ENCODE data around the gene DAPL1.

DAPL1 gene

DNA sequence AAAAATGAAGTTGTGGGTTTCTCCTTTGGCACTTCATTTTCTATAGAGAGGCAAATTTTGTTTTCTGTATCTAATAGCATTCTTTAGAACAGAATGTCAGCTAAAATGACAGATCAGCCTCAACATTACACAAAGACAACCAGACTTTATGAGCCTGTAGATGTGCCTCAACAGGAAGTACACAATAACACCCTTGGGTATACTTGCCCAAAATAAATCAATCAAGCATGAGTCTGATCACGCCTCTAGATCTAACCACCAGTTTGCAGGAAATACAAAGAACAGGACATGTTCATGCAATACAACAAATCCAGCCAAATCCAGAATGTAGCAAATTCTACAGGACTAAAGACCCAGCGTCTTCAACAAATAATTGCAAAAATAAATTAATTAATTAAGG lies 11.2 kb upstream of the DAPL1 start:
- Histone ChIP-seq H3K27me3 (no peaks in the 10 kb centered on the region), H3K4me1 (peaks cover 0 to 17% (median 1%) of the 10 kb centered on the region in 4 donors), H3K36me3 (no peaks in the 10 kb centered on the region), H3K9me3 (peaks cover 0 to 6% (median 4%) of the 10 kb centered on the region in 3 donors), H3K27ac (no peak overlapping the region), H3K4me3 (no peak overlapping the region)
- DNase-seq: no peak
- TF ChIP-seq, protein P1, sequence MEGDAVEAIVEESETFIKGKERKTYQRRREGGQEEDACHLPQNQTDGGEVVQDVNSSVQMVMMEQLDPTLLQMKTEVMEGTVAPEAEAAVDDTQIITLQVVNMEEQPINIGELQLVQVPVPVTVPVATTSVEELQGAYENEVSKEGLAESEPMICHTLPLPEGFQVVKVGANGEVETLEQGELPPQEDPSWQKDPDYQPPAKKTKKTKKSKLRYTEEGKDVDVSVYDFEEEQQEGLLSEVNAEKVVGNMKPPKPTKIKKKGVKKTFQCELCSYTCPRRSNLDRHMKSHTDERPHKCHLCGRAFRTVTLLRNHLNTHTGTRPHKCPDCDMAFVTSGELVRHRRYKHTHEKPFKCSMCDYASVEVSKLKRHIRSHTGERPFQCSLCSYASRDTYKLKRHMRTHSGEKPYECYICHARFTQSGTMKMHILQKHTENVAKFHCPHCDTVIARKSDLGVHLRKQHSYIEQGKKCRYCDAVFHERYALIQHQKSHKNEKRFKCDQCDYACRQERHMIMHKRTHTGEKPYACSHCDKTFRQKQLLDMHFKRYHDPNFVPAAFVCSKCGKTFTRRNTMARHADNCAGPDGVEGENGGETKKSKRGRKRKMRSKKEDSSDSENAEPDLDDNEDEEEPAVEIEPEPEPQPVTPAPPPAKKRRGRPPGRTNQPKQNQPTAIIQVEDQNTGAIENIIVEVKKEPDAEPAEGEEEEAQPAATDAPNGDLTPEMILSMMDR (IDR thresholded peaks at IDR 0.05): no peak
- intact Hi-C loops (cut with DNase I; ENCODE audit: low total_unique reads): no loop called here

DNA sequence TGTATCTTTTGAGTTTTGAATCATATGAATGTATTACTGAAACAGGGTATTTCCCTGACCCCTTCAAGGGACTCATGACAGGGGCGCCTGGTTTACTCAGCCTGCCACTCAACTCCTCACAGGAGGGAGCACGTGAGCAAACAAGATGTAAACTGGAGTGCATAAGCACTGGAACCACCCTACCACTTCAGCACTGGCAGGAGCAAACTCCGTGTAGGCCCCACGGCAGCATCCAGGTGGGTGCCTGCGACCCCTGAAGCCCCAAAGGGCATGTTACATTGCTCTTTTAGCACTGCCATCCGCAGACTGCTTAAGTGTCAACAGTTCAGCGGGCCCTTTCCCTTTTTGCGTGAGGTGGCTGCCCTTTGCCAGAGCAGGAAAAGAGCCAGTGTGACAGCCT lies 8.2 kb upstream of the DAPL1 start:
- DNase-seq: no peak
- Histone ChIP-seq H3K36me3 (no peaks in the 10 kb centered on the region), H3K4me3 (no peak overlapping the region), H3K4me1 (peaks cover 0 to 3% (median 0%) of the 10 kb centered on the region in 4 donors), H3K27ac (no peak overlapping the region), H3K27me3 (no peaks in the 10 kb centered on the region), H3K9me3 (peaks cover 0 to 6% (median 4%) of the 10 kb centered on the region in 3 donors)
- intact Hi-C loops (cut with DNase I; ENCODE audit: low total_unique reads): no loop called here
- TF ChIP-seq, protein P1 (IDR thresholded peaks at IDR 0.05): no peak

DNA sequence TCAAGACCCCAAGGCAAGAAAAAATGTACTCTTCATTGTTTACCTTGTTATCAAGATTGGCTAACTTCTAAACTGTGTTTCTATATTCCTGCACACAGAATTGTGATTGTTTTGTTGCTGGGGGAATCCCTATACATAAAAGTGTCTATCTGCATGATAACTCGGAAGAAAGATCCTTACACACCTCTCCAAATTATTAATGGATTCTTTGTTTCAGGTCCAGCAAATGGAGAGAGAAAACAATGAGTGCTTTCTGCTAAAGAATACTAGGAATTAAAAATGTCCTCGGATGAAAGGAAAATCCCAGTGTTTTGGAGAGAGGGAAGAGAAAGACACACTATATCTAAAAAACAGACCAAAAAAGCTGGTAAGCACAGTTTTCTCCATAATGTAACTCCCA lies 6.2 kb upstream of the DAPL1 start:
- TF ChIP-seq, protein P1 (IDR thresholded peaks at IDR 0.05): no peak
- H3K4me1 ChIP-seq: peaks cover 0 to 3% (median 0%) of the 10 kb centered on the region in 4 donors
- no peaks in the 10 kb centered on the region for H3K36me3 ChIP-seq
- H3K27me3 ChIP-seq: no peaks in the 10 kb centered on the region
- no peak overlapping the region for H3K4me3 ChIP-seq
- H3K27ac ChIP-seq: no peak overlapping the region
- peaks cover 0 to 6% (median 4%) of the 10 kb centered on the region in 3 donors for H3K9me3 ChIP-seq
- no peak for DNase-seq
- intact Hi-C loops (cut with DNase I; ENCODE audit: low total_unique reads): no loop called here

DNA sequence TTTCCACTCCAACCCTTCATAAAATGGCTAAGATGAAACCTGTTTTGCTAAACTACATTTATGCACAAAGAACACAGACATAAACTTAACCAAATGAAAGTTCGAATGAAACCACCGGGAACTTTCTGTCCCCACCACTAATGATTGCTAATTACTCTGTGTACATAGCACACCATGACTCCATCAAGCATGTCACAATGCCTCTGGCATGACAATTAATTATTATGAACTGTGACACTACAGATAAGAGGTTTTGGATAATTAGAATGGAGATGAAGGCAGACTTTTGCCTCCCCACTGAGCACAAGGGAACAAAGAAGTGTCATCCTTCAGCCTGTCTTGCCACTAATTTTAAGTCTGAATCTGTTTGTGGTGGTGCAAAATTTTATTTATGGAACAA lies 1.5 kb downstream of the DAPL1 start:
- TF ChIP-seq, protein P1 (IDR thresholded peaks at IDR 0.05): no peak
- H3K36me3 ChIP-seq: no peaks in the 10 kb centered on the region
- no peak overlapping the region for H3K4me3 ChIP-seq
- intact Hi-C loops (cut with DNase I; ENCODE audit: low total_unique reads): no loop called here
- H3K4me1 ChIP-seq: peaks cover 0 to 6% (median 3%) of the 10 kb centered on the region in 4 donors
- DNase-seq: no peak
- no peaks in the 10 kb centered on the region for H3K27me3 ChIP-seq
- H3K27ac ChIP-seq: no peak overlapping the region
- H3K9me3 ChIP-seq: no peaks in the 10 kb centered on the region

DNA sequence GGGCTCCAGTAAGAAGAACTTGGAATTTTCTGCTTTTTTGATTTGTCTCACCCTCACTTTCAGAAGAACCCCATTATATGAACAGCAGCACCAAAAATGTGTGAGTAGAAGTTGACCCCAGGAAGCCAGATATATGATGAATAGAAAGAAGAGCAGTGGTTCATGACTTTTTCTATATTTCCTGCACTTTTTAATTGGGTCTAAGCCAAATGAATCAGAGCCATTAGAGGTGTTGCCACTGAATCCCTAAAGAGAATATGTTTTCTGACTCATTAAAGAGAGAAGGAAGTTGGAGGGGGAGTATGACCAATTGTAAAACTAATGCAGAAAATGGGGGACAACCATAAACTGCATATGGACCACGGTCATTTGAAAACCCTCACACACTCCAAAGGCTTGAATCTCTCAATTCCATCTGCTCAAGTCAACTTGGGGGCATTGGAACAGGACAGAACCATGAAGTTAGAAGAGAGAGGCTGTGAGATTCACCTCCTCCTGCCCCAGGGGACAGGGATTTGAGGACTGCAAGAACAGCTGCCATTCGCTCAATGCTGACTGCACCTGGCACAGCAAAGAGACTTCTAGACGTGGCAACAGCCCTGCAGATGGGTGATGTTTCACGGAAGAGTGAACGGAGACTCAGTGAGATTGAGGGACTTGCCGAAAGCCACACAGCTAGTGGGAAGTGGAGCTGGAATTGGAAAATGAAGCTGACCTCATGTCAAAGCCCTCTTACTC lies 3.0 kb downstream of the DAPL1 start:
- DNase-seq: no peak

More for the DNA sequence above, 3.0 kb downstream of the DAPL1 start:
- peaks cover 0 to 6% (median 3%) of the 10 kb centered on the region in 4 donors for H3K4me1 ChIP-seq
- no peak overlapping the region for H3K4me3 ChIP-seq
- TF ChIP-seq, protein P1 (IDR thresholded peaks at IDR 0.05): no peak
- H3K9me3 ChIP-seq: no peaks in the 10 kb centered on the region
- H3K27ac ChIP-seq: no peak overlapping the region
- no peaks in the 10 kb centered on the region for H3K27me3 ChIP-seq
- H3K36me3 ChIP-seq: no peaks in the 10 kb centered on the region
- intact Hi-C loops (cut with DNase I; ENCODE audit: low total_unique reads): no loop called here

Data from tibial artery (tissue), 4 donors.